ENCODE results near the gene FAT1.
"Not testable (repeated sequence)": the region's sequence is repeated elsewhere in the genome, so short reads cannot be mapped to it uniquely, and the experiment has no call there.

FAT1 gene

DNA sequence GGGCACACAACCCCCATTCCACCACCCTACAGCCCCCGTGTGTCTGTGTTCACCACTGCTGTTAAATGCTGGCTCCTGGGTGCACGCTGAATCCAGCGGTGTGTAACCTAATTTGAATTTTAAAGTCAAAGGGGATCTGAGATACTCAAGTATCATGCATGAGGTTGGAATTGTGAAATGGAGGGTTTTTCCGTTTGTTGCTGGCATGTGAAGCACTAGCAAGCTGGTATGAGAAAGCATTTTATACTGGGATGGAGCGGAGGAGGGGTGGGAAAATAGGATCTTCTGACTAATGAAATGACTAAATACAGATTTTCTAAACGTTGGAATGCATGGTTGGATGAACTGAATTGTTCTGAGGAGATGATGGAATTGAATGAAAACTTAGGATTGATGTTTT is 36.9 kb upstream of the FAT1 start:
- H3K27ac Mint-ChIP-seq: no peak overlapping the region
- no peak overlapping the region for H3K4me3 Mint-ChIP-seq
- no peak for DNase-seq
- no peaks in the 10 kb centered on the region for H3K27me3 Mint-ChIP-seq
- H3K4me1 Mint-ChIP-seq (ENCODE audit: low read depth): no peaks in the 10 kb centered on the region
- H3K9me3 Mint-ChIP-seq: peaks cover 19% of the 10 kb centered on the region
- no peaks in the 10 kb centered on the region for H3K36me3 Mint-ChIP-seq (ENCODE audit: low read depth)

DNA sequence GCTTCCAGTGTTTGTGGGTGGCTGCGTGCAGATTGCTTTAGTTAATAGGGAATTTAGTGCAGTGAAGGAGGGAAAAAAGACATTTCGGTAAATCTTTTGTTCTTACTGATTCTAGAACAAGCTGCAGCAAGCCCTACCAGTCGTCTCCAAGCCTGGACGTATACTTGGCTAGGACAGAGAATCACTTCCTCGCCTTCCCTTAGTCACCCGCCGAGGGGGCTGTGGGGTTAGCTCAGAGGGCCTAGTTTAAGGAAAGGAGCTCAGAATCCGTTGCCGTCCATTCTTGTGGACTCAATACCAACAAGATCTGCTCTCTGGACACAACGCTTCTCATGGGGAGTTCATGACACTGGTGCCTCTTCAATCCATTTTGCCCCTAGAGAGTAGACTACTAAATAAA is 36.3 kb upstream of the FAT1 start:
- Mint-ChIP-seq H3K27me3 (no peaks in the 10 kb centered on the region), H3K27ac (no peak overlapping the region), H3K4me3 (no peak overlapping the region), H3K36me3 (ENCODE audit: low read depth) (no peaks in the 10 kb centered on the region), H3K9me3 (peaks cover 20% of the 10 kb centered on the region), H3K4me1 (ENCODE audit: low read depth) (no peaks in the 10 kb centered on the region)
- no peak for DNase-seq

DNA sequence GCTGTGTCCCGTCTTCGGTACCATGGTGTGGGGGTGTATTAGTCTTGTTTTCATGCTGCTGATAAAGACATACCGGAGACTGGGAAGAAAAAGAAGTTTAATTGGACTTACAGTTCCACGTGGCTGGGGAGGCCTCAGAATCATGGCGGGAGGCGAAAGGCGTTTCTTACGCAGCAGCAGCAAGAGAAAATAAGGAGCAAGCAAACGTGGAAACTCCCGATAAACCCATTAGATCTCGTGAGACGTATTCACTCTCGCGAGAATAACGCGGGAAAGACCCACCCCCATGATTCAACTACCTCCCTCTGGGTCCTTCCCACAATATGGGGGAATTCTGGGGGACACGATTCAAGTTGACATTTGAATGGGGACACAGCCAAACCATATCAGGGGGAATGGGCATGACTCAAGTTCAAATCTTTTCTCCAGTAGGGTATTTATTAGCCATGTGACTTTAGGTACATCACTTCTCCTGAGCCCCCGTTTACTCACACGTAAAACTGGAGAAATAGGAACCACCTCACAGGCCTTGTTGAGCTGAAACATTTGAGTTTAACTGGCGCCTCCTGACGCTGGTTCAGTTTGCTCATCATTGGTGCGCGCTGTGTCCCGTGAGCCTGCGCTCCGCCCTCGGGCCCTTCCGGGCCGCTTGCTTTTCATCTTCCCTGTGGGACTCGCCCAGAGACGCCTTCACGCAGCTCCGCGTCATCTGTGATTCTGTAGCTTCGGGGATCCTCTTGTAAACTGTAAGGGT is 35.5 kb upstream of the FAT1 start:
- H3K27ac Mint-ChIP-seq: no peak overlapping the region
- no peak for DNase-seq
- H3K9me3 Mint-ChIP-seq: peaks cover 20% of the 10 kb centered on the region
- H3K4me3 Mint-ChIP-seq: no peak overlapping the region
- no peaks in the 10 kb centered on the region for H3K4me1 Mint-ChIP-seq (ENCODE audit: low read depth)
- no peaks in the 10 kb centered on the region for H3K36me3 Mint-ChIP-seq (ENCODE audit: low read depth)
- H3K27me3 Mint-ChIP-seq: no peaks in the 10 kb centered on the region

GRCh38 chr4:186757696-186758355 is 34.2 kb upstream of the FAT1 start:
- Mint-ChIP-seq H3K27ac (no peak overlapping the region), H3K9me3 (peaks cover 23% of the 10 kb centered on the region), H3K4me1 (ENCODE audit: low read depth) (no peaks in the 10 kb centered on the region)

DNA sequence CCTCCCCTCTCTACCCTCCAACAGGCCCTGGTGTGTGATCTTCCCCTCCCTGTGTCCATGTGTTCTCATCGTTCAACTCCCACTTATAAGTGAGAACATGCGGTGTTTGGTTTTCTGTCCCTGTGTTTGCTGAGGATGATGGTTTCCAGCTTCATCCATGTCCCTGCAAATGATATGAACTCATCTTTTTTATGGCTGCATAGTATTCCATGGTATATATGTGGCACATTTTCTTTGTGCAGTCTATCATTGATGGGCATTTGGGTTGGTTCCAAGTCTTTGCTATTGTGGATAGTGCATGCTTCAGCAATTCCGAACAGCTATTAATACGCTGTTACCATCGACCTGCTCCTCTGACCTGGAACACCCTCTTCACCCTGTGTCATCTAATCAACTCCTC is 32.9 kb upstream of the FAT1 start:
- not testable (repeated sequence) for H3K4me1 Mint-ChIP-seq (ENCODE audit: low read depth); H3K27ac Mint-ChIP-seq; H3K27me3 Mint-ChIP-seq; DNase-seq; H3K4me3 Mint-ChIP-seq; H3K36me3 Mint-ChIP-seq (ENCODE audit: low read depth)
- peaks cover 23% of the 10 kb centered on the region for H3K9me3 Mint-ChIP-seq

More at GRCh38 chr4:186757696-186758355, 34.2 kb upstream of the FAT1 start:
- H3K36me3 Mint-ChIP-seq (ENCODE audit: low read depth): no peaks in the 10 kb centered on the region
- no peak overlapping the region for H3K4me3 Mint-ChIP-seq
- H3K27me3 Mint-ChIP-seq: no peaks in the 10 kb centered on the region
- no peak for DNase-seq

GRCh38 chr4:186755550-186756519 is 32.2 kb upstream of the FAT1 start:
- Mint-ChIP-seq H3K27me3 (no peaks in the 10 kb centered on the region), H3K4me1 (ENCODE audit: low read depth) (no peaks in the 10 kb centered on the region), H3K36me3 (ENCODE audit: low read depth) (no peaks in the 10 kb centered on the region), H3K9me3 (peaks cover 23% of the 10 kb centered on the region), H3K27ac (no peak overlapping the region), H3K4me3 (no peak overlapping the region)
- DNase-seq: no peak

- Mint-ChIP-seq H3K4me3 (no peak overlapping the region), H3K27me3 (no peaks in the 10 kb centered on the region), H3K36me3 (ENCODE audit: low read depth) (no peaks in the 10 kb centered on the region), H3K9me3 (peaks cover 23% of the 10 kb centered on the region), H3K27ac (no peak overlapping the region), H3K4me1 (ENCODE audit: low read depth) (no peaks in the 10 kb centered on the region)
- DNase-seq: no peak
Observed at GRCh38 chr4:186754976-186755375, 31.3 kb upstream of the FAT1 start.

DNA sequence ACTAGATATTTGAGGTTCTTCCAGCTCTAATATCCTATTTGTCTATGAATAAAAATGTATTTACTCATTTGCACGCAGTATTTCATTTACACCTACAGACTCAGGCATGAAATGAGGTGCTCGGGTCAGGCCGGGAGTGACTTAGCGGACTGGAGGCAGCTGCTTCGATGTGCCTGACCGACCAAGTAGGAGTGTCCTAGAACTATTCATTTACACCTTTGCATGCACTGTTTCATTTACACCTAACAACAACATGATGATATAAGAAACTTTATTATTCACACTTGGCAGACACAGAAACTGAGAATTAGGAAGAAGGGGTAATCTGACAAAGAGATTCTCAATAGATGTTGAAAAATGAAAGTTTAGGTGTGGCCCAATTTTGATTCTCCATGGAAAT is 28.7 kb upstream of the FAT1 start:
- Mint-ChIP-seq H3K27ac (no peak overlapping the region), H3K36me3 (ENCODE audit: low read depth) (no peaks in the 10 kb centered on the region), H3K4me3 (no peak overlapping the region), H3K27me3 (no peaks in the 10 kb centered on the region), H3K9me3 (peaks cover 15% of the 10 kb centered on the region), H3K4me1 (ENCODE audit: low read depth) (no peaks in the 10 kb centered on the region)
- no peak for DNase-seq

- no peaks in the 10 kb centered on the region for H3K4me1 Mint-ChIP-seq (ENCODE audit: low read depth)
Observed at GRCh38 chr4:186749611-186750281, 26.1 kb upstream of the FAT1 start.

GRCh38 chr4:186746581-186746980 is 22.9 kb upstream of the FAT1 start:
- no peak overlapping the region for H3K27ac Mint-ChIP-seq
- H3K36me3 Mint-ChIP-seq (ENCODE audit: low read depth): no peaks in the 10 kb centered on the region
- no peak for DNase-seq
- no peak overlapping the region for H3K4me3 Mint-ChIP-seq
- no peaks in the 10 kb centered on the region for H3K4me1 Mint-ChIP-seq (ENCODE audit: low read depth)
- no peaks in the 10 kb centered on the region for H3K27me3 Mint-ChIP-seq
- H3K9me3 Mint-ChIP-seq: no peaks in the 10 kb centered on the region

More at GRCh38 chr4:186749611-186750281, 26.1 kb upstream of the FAT1 start:
- DNase-seq: no peak
- Mint-ChIP-seq H3K9me3 (peaks cover 2% of the 10 kb centered on the region), H3K27ac (no peak overlapping the region), H3K4me3 (no peak overlapping the region), H3K36me3 (ENCODE audit: low read depth) (no peaks in the 10 kb centered on the region), H3K27me3 (no peaks in the 10 kb centered on the region)

DNA sequence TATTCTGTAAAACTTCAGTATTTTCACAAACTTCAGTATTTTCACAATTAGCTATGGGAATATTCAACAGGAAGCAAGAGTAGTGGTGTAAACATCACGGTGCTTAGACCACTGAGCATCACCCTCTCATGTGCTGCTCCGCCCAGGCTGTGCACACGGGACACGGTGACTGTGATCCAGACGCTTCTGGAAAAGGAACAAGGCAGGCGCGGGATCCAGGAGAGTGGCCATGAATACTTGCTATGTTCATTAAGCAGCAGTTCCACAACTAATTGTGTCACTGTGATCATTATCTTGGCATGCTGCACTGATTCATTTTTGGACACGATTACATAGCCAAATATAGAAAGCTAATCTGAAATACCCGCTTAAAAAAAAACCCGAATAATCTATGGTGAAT is 19.6 kb upstream of the FAT1 start:
- Mint-ChIP-seq H3K9me3 (no peaks in the 10 kb centered on the region), H3K27me3 (no peaks in the 10 kb centered on the region), H3K36me3 (ENCODE audit: low read depth) (no peaks in the 10 kb centered on the region), H3K4me1 (ENCODE audit: low read depth) (no peaks in the 10 kb centered on the region), H3K4me3 (no peak overlapping the region), H3K27ac (no peak overlapping the region)
- DNase-seq: no peak

DNA sequence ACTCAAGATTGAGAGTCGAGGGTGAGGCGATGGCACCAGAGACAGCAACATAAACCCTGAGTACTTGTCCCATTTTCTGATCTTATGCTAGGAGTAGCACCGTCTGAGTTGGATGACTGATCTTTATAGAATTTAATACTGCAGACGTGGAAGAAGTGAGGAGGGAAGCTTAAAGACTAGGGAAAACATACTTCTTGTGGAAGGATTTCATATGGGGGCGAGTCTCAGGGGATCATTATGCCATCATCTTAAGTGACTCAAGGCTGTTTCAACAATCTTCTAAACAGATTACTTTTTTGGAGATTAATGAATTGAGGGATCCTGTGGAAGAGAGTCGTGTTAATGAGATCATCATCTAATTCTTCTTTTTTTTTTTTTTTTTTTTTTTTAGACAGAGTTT is 17.2 kb upstream of the FAT1 start:
- H3K36me3 Mint-ChIP-seq (ENCODE audit: low read depth): no peaks in the 10 kb centered on the region
- no peak overlapping the region for H3K27ac Mint-ChIP-seq
- no peak for DNase-seq
- H3K27me3 Mint-ChIP-seq: no peaks in the 10 kb centered on the region
- peaks cover 2% of the 10 kb centered on the region for H3K9me3 Mint-ChIP-seq
- no peak overlapping the region for H3K4me3 Mint-ChIP-seq
- H3K4me1 Mint-ChIP-seq (ENCODE audit: low read depth): no peaks in the 10 kb centered on the region

DNA sequence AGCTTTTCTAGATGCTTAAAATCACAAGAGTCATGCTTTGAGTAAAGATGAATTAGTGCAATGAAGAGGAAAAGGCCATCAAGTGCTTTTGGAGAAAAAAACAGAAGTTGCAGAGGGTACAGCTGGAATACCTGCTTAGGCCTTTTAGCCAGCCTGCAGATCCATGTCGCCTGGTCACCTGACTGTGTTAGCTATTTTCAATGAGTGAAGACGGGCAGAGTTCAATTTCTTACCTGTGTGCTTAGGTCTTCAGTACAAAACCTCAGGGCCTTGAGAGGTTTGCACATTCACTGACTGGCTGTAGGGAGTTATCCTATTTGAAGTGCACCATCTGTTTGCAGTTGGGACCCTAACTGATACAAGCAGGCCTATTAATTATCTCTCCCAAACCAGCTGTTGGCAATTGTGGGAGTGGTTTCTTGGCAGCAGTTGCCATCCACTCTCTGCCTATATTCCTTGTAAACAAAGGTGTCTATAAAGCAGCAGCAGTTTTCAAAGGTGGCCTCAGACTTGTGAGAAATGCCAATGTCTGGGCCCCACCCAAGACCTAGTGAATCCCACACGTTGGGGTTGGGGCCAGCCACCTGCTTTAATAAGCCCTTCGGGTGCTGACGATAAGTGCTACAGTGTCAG is 16.3 kb upstream of the FAT1 start:
- no peak overlapping the region for H3K27ac Mint-ChIP-seq
- H3K4me1 Mint-ChIP-seq (ENCODE audit: low read depth): no peaks in the 10 kb centered on the region
- no peak for DNase-seq
- H3K9me3 Mint-ChIP-seq: peaks cover 3% of the 10 kb centered on the region
- H3K36me3 Mint-ChIP-seq (ENCODE audit: low read depth): no peaks in the 10 kb centered on the region
- H3K4me3 Mint-ChIP-seq: no peak overlapping the region
- H3K27me3 Mint-ChIP-seq: no peaks in the 10 kb centered on the region

GRCh38 chr4:186739317-186739716 is 15.7 kb upstream of the FAT1 start:
- H3K4me1 Mint-ChIP-seq (ENCODE audit: low read depth): no peaks in the 10 kb centered on the region
- H3K4me3 Mint-ChIP-seq: no peak overlapping the region
- DNase-seq: no peak
- H3K36me3 Mint-ChIP-seq (ENCODE audit: low read depth): no peaks in the 10 kb centered on the region
- H3K27ac Mint-ChIP-seq: no peak overlapping the region
- H3K9me3 Mint-ChIP-seq: peaks cover 3% of the 10 kb centered on the region
- no peaks in the 10 kb centered on the region for H3K27me3 Mint-ChIP-seq

Data from activated T-cell treated with anti-CD3 and anti-CD28 coated beads, Interleukin-2, amount 50 U/mL, for 24 hours (primary cell).